OCI-LY1 (cell line): Measurements from ENCODE around the gene GMPPA.

Source experiments
- CTCF ChIP-seq: fragments of 200-600 bp; sonication (generic), shearing (Covaris generic); IDR thresholded peaks from 2 replicates; pipeline ENCODE4 v1.5.1; 2017; ENCODE audit warnings: mild to moderate bottlenecking, antibody characterized with exemption, low read length, moderate library complexity, mixed read lengths
- EZH2 ChIP-seq: fragments of 200-600 bp; sonication (generic), shearing (Covaris generic); IDR thresholded peaks from 2 replicates; pipeline ENCODE4 v1.8.0; 2017; ENCODE audit warnings: borderline replicate concordance, mixed run types, mild to moderate bottlenecking, antibody characterized with exemption, low read length, moderate library complexity, mixed read lengths

GRCh38 chr2:219514196-219514761 is 15.6 kb downstream of the GMPPA start, which contains the start of gene ASIC4:
- TF ChIP-seq CTCF (no peak), EZH2 (no peak)
